ENCODE measurements around the gene CLN6. TPM values are rescaled to one million over a fixed set of nuclear protein-coding genes. Genes with fewer than 3 reads are reported as not detected.

The CLN6 gene
- total RNA-seq, 1 experiment from 2014 or later, result 71.9 TPM

GRCh38 chr15:68188647-68189046 lies 40.9 kb downstream of the CLN6 start:
- Mint-ChIP-seq H3K4me1 (peaks cover 14% of the 10 kb centered on the region in 2 experiments), H3K27me3 (ENCODE audit: low read depth) (no peaks in the 10 kb centered on the region), H3K9me3 (no peaks in the 10 kb centered on the region), H3K27ac (no peak overlapping the region; a peak in 1 of 7 replicates), H3K4me3 (no peak overlapping the region), H3K36me3 (ENCODE audit: insufficient read depth in 1 of 3, low read depth in 3 of 3) (peaks cover 16 to 53% (median 46%) of the 10 kb centered on the region in 3 experiments; a peak in 6 of 7 replicates)
- Histone ChIP-seq H3K18ac (ENCODE audit: insufficient read length, low read depth, low read length) (no peak overlapping the region), H3K4ac (ENCODE audit: low read depth, low read length) (no peak overlapping the region), H2AK5ac (ENCODE audit: insufficient read length, low read length) (no peak overlapping the region), H4K8ac (replicated peaks; ENCODE audit: insufficient read length, low read depth, low read length) (no peak overlapping the region), H4K5ac (ENCODE audit: insufficient read length, low read depth, low read length) (no peak overlapping the region), H3K23me2 (ENCODE audit: insufficient read length, low read depth, low read length, poor library complexity, severe bottlenecking) (no peaks in the 10 kb centered on the region), H2BK20ac (ENCODE audit: low read depth, low read length, poor library complexity, severe bottlenecking) (no peak overlapping the region), H3K14ac (ENCODE audit: insufficient read depth, low read length) (no peak overlapping the region), H3K4me2 (ENCODE audit: insufficient read depth, insufficient read length, low read length) (no peak overlapping the region), H2BK120ac (ENCODE audit: low read depth, low read length, poor library complexity, severe bottlenecking) (no peak overlapping the region), H3K4me1 (ENCODE audit: insufficient read depth, low read length) (no peaks in the 10 kb centered on the region; the same call in 1 of the 2 replicates), H2AFZ (ENCODE audit: low read length) (no peak overlapping the region), H3K56ac (ENCODE audit: insufficient read length, low read depth, low read length) (no peak overlapping the region), H4K20me1 (ENCODE audit: control insufficient read depth, insufficient read depth, insufficient read length) (no peaks in the 10 kb centered on the region), H3K23ac (ENCODE audit: insufficient read length, low read depth, low read length) (no peak overlapping the region), H3T11ph (ENCODE audit: low read length) (no peak overlapping the region), H3K9ac (ENCODE audit: extremely low read depth, insufficient read length, low read length) (no peak overlapping the region), H3K79me1 (ENCODE audit: insufficient read depth, low read depth, low read length, poor library complexity, severe bottlenecking) (no peaks in the 10 kb centered on the region), H2BK5ac (ENCODE audit: insufficient read length, low read length) (no peak overlapping the region), H3K27ac (ENCODE audit: insufficient read length, low read depth, low read length) (no peak overlapping the region), H3K79me2 (ENCODE audit: insufficient read depth, low read length) (no peaks in the 10 kb centered on the region), H4K91ac (ENCODE audit: insufficient read length, low read depth, low read length) (no peak overlapping the region), H3K27me3 (ENCODE audit: insufficient read depth, low read length) (no peaks in the 10 kb centered on the region), H2BK15ac (ENCODE audit: low read depth, low read length) (no peak overlapping the region), H2BK12ac (ENCODE audit: insufficient read length, low read depth, low read length) (no peak overlapping the region), H3K9me3 (ENCODE audit: control insufficient read depth, low read depth, low read length) (no peaks in the 10 kb centered on the region)
- TF ChIP-seq, protein P1, sequence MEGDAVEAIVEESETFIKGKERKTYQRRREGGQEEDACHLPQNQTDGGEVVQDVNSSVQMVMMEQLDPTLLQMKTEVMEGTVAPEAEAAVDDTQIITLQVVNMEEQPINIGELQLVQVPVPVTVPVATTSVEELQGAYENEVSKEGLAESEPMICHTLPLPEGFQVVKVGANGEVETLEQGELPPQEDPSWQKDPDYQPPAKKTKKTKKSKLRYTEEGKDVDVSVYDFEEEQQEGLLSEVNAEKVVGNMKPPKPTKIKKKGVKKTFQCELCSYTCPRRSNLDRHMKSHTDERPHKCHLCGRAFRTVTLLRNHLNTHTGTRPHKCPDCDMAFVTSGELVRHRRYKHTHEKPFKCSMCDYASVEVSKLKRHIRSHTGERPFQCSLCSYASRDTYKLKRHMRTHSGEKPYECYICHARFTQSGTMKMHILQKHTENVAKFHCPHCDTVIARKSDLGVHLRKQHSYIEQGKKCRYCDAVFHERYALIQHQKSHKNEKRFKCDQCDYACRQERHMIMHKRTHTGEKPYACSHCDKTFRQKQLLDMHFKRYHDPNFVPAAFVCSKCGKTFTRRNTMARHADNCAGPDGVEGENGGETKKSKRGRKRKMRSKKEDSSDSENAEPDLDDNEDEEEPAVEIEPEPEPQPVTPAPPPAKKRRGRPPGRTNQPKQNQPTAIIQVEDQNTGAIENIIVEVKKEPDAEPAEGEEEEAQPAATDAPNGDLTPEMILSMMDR (conservative IDR thresholded peaks at IDR 0.05), result no peak
- no peak for DNase-seq
- WGBS (ENCODE audit: extremely low coverage, insufficient read length, low lambda C conversion rate), result no CpG with 5 or more reads among the region's 2 CpGs

Measured in H9 (cell line).